Trophoblast cell (in vitro differentiated cells and primary cell): ENCODE measurements around the gene SOX14.

ENCODE experiments used
- DNase-seq, 2 donors: peaks; one replicate each; pipeline ENCODE4 v3.0.0-alpha.2; 2016
- H2AFZ ChIP-seq: 2 replicates; pipeline ENCODE4 v1.6.1; 2013; ENCODE audit warnings: low read length, moderate library complexity, mild to moderate bottlenecking; ENCODE audit not compliant: insufficient read depth, poor library complexity
- H2AK5ac ChIP-seq: 2 replicates; pipeline ENCODE4 v1.6.1; 2013; ENCODE audit warnings: mild to moderate bottlenecking, low read length
- H2BK120ac ChIP-seq: 2 replicates; pipeline ENCODE4 v1.6.1; 2013; ENCODE audit warnings: low read length, mild to moderate bottlenecking, moderate library complexity; ENCODE audit not compliant: insufficient read depth, poor library complexity
- H2BK12ac ChIP-seq: 2 replicates; pipeline ENCODE4 v1.6.1; 2013; ENCODE audit warnings: mild to moderate bottlenecking, low read length, moderate library complexity
- H2BK5ac ChIP-seq: 2 replicates; pipeline ENCODE4 v1.6.1; 2013; ENCODE audit warnings: low read length, low read depth, moderate library complexity, mild to moderate bottlenecking; ENCODE audit not compliant: poor library complexity
- H3K14ac ChIP-seq: 2 replicates; pipeline ENCODE4 v1.6.1; 2013; ENCODE audit warnings: mild to moderate bottlenecking, low read length
- H3K18ac ChIP-seq: 2 replicates; pipeline ENCODE4 v1.6.1; 2013; ENCODE audit warnings: mild to moderate bottlenecking, low read length
- H3K23ac ChIP-seq: 2 replicates; pipeline ENCODE4 v1.6.1; 2013; ENCODE audit warnings: low read length
- H3K27ac ChIP-seq: 2 replicates; pipeline ENCODE4 v1.5.1; 2013; ENCODE audit warnings: low read depth, mild to moderate bottlenecking, inconsistent platforms, low read length, moderate library complexity
- H3K27me3 ChIP-seq: 2 replicates; pipeline ENCODE4 v1.6.1; 2013; ENCODE audit warnings: inconsistent platforms, mild to moderate bottlenecking, low read length, moderate library complexity; ENCODE audit not compliant: insufficient read depth
- H3K36me3 ChIP-seq, 2 experiments: 1 replicate in 1 of 2; 2 replicates in 1 of 2; pipeline ENCODE4 v1.6.1; 2013; ENCODE audit warnings: low read length in 2 of 2, mild to moderate bottlenecking in 2 of 2, moderate library complexity in 1 of 2; ENCODE audit not compliant: insufficient read depth in 2 of 2, control insufficient read depth in 1 of 2
- H3K4ac ChIP-seq: 2 replicates; pipeline ENCODE4 v1.6.1; 2013; ENCODE audit warnings: low read depth, mild to moderate bottlenecking, low read length, moderate library complexity
- H3K4me1 ChIP-seq, 2 experiments: 1 replicate in 1 of 2; 2 replicates in 1 of 2; pipeline ENCODE4 v1.6.1; 2013; ENCODE audit warnings: low read length in 2 of 2, mild to moderate bottlenecking in 2 of 2, moderate library complexity in 1 of 2; ENCODE audit not compliant: insufficient read depth in 2 of 2, control insufficient read depth in 1 of 2
- H3K4me2 ChIP-seq: 2 replicates; pipeline ENCODE4 v1.6.1; 2013; ENCODE audit warnings: inconsistent platforms, mild to moderate bottlenecking, low read length, moderate library complexity
- H3K4me3 ChIP-seq: 2 replicates; pipeline ENCODE4 v1.5.1; 2013; ENCODE audit warnings: mild to moderate bottlenecking, low read depth, low read length, inconsistent platforms
- H3K79me1 ChIP-seq: one replicate; pipeline ENCODE4 v1.6.1; 2013; ENCODE audit warnings: low read length
- H3K79me2 ChIP-seq: 2 replicates; pipeline ENCODE4 v1.6.1; 2013; ENCODE audit warnings: low read length, mild to moderate bottlenecking; ENCODE audit not compliant: control insufficient read depth, insufficient read depth, poor library complexity
- H3K9ac ChIP-seq: 2 replicates; pipeline ENCODE4 v1.6.1; 2013; ENCODE audit warnings: mild to moderate bottlenecking, low read length
- H3K9me3 ChIP-seq: 2 replicates; pipeline ENCODE4 v1.6.1; 2013; ENCODE audit warnings: low read depth, mild to moderate bottlenecking, control low read depth, inconsistent platforms, low read length; ENCODE audit not compliant: insufficient read depth
- H4K12ac ChIP-seq: 2 replicates; pipeline ENCODE4 v1.6.1; 2013; ENCODE audit warnings: low read depth, mild to moderate bottlenecking, low read length, moderate library complexity
- H4K8ac ChIP-seq: 2 replicates; pipeline ENCODE4 v1.6.1; 2013; ENCODE audit warnings: low read depth, mild to moderate bottlenecking, low read length, moderate library complexity
- H4K91ac ChIP-seq: one replicate; pipeline ENCODE4 v1.6.1; 2013; ENCODE audit warnings: low read depth, mild to moderate bottlenecking, low read length, moderate library complexity
- WGBS: extraction: QIAGEN DNeasy Blood & Tissue Kit; methylation state at CpG from one replicate; pipeline ENCODE4 v1.1.7; 2013; ENCODE audit warnings: missing lambda C conversion rate; ENCODE audit not compliant: insufficient read length, insufficient coverage; ENCODE audit errors: extremely low coverage; 5-methylcytosine and 5-hydroxymethylcytosine counted together

SOX14 gene

DNA sequence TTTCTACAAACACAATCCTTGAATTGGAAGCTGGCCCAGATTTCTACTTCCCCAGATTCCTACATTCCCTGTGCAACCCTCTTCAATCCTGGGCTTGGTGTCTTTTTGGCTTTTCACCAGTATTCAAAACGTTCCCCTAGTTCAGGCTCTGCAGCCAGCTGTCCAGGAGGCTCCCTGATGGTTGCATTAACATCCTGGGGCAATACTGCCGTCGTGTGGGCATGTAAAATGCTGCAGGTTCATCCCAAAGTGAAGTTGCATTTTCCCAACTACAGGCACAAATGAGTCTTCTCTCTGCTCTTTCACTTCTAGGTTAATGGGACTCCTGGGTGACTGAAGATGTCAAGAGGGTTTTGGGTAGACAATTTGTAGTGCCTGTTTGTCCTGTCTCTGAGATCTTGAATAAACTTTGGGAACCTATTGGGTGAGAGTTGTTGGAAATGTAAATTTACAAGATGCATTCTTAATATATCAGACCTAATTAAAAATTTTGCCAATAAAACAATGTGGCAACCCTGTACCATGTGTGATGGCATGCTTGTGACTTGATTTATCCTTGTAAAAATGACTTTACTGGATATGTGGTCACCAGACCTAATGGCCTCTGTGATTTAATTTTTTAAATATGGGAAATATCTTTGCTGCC is 28.6 kb downstream of the SOX14 start:
- Histone ChIP-seq H3K4me3 (no peak overlapping the region), H2BK5ac (no peak overlapping the region), H4K91ac (no peak overlapping the region), H4K8ac (no peak overlapping the region), H4K12ac (no peak overlapping the region), H3K79me1 (no peaks in the 10 kb centered on the region), H3K79me2 (no peaks in the 10 kb centered on the region), H3K23ac (no peak overlapping the region), H3K36me3 (no peaks in the 10 kb centered on the region), H2AFZ (no peak overlapping the region), H3K4me1 (no peaks in the 10 kb centered on the region), H3K4me2 (no peak overlapping the region), H3K9me3 (no peaks in the 10 kb centered on the region), H3K14ac (no peak overlapping the region), H2AK5ac (no peak overlapping the region), H2BK12ac (no peak overlapping the region), H3K27ac (no peak overlapping the region), H3K9ac (no peak overlapping the region), H3K27me3 (no peaks in the 10 kb centered on the region), H2BK120ac (no peak overlapping the region), H3K18ac (no peak overlapping the region), H3K4ac (no peak overlapping the region)
- WGBS: no CpG with 5 or more reads among the region's 3 CpGs
- DNase-seq: peak; percentile 56 to 73

- no peak overlapping the region for H3K4me2 ChIP-seq
- no peak for DNase-seq
- peaks cover 5 to 6% of the 10 kb centered on the region in 2 experiments for H3K4me1 ChIP-seq
- H3K36me3 ChIP-seq: no peaks in the 10 kb centered on the region
- no peak overlapping the region for H3K14ac ChIP-seq
- H4K91ac ChIP-seq: no peak overlapping the region
- no peak overlapping the region for H4K8ac ChIP-seq
- no peak overlapping the region for H3K23ac ChIP-seq
- H2BK12ac ChIP-seq: no peak overlapping the region
- no peak overlapping the region for H2BK5ac ChIP-seq
- no peak overlapping the region for H3K18ac ChIP-seq
- H2BK120ac ChIP-seq: no peak overlapping the region
- no CpG with 5 or more reads among the region's 3 CpGs for WGBS
- no peak overlapping the region for H4K12ac ChIP-seq
- no peaks in the 10 kb centered on the region for H3K9me3 ChIP-seq
- H3K27ac ChIP-seq: no peak overlapping the region
- H2AFZ ChIP-seq: no peak overlapping the region
- peaks cover 2% of the 10 kb centered on the region for H3K79me1 ChIP-seq
- H2AK5ac ChIP-seq: no peak overlapping the region
- no peak overlapping the region for H3K4me3 ChIP-seq
- no peak overlapping the region for H3K4ac ChIP-seq
- H3K79me2 ChIP-seq: no peaks in the 10 kb centered on the region
- no peaks in the 10 kb centered on the region for H3K27me3 ChIP-seq
- H3K9ac ChIP-seq: peak overlapping the region; percentile 7
Observed at GRCh38 chr3:137796993-137797392, 32.9 kb downstream of the SOX14 start.

- no peak overlapping the region for H3K27ac ChIP-seq
- H3K4me3 ChIP-seq: no peak overlapping the region
- H4K12ac ChIP-seq: no peak overlapping the region
- no peak overlapping the region for H3K14ac ChIP-seq
- H4K8ac ChIP-seq: no peak overlapping the region
- H3K18ac ChIP-seq: no peak overlapping the region
- H2BK5ac ChIP-seq: no peak overlapping the region
- H3K79me1 ChIP-seq: peaks cover 2% of the 10 kb centered on the region
- H3K27me3 ChIP-seq: no peaks in the 10 kb centered on the region
- H3K4ac ChIP-seq: no peak overlapping the region
- DNase-seq: no peak
- no peak overlapping the region for H4K91ac ChIP-seq
- H2AFZ ChIP-seq: no peak overlapping the region
- no peaks in the 10 kb centered on the region for H3K79me2 ChIP-seq
- H3K9me3 ChIP-seq: no peaks in the 10 kb centered on the region
- H2AK5ac ChIP-seq: no peak overlapping the region
- H3K36me3 ChIP-seq: no peaks in the 10 kb centered on the region
- H3K23ac ChIP-seq: no peak overlapping the region
- peaks cover 9 to 10% of the 10 kb centered on the region in 2 experiments for H3K4me1 ChIP-seq
- H2BK12ac ChIP-seq: no peak overlapping the region
- H3K9ac ChIP-seq: no peak overlapping the region
- no peak overlapping the region for H2BK120ac ChIP-seq
- no CpG with 5 or more reads among the region's 1 CpG for WGBS
- H3K4me2 ChIP-seq: no peak overlapping the region
Observed at GRCh38 chr3:137803215-137803614, 39.1 kb downstream of the SOX14 start.

GRCh38 chr3:137807998-137808397 is 43.9 kb downstream of the SOX14 start:
- H3K4me3 ChIP-seq: no peak overlapping the region
- no CpG with 5 or more reads among the region's 9 CpGs for WGBS
- no peak overlapping the region for H4K12ac ChIP-seq

More at GRCh38 chr3:137807998-137808397, 43.9 kb downstream of the SOX14 start:
- H2BK120ac ChIP-seq: no peak overlapping the region
- no peak overlapping the region for H2AK5ac ChIP-seq
- H3K79me1 ChIP-seq: no peaks in the 10 kb centered on the region
- no peak overlapping the region for H3K14ac ChIP-seq
- no peak overlapping the region for H3K18ac ChIP-seq
- no peak overlapping the region for H2BK12ac ChIP-seq
- no peaks in the 10 kb centered on the region for H3K27me3 ChIP-seq
- H3K9me3 ChIP-seq: no peaks in the 10 kb centered on the region
- no peaks in the 10 kb centered on the region for H3K36me3 ChIP-seq
- H3K23ac ChIP-seq: no peak overlapping the region
- H3K9ac ChIP-seq: no peak overlapping the region
- DNase-seq: no peak
- H2BK5ac ChIP-seq: no peak overlapping the region
- H3K4me2 ChIP-seq: no peak overlapping the region
- no peak overlapping the region for H2AFZ ChIP-seq
- H3K27ac ChIP-seq: no peak overlapping the region
- no peak overlapping the region for H3K4ac ChIP-seq
- H4K8ac ChIP-seq: no peak overlapping the region
- peaks cover 0 to 2% of the 10 kb centered on the region in 2 experiments for H3K4me1 ChIP-seq
- no peaks in the 10 kb centered on the region for H3K79me2 ChIP-seq
- H4K91ac ChIP-seq: no peak overlapping the region
